GM19468 (cell line): ENCODE data around the gene GPC3.
"Not testable (repeated sequence)": the region's sequence is repeated elsewhere in the genome, so short reads cannot be mapped to it uniquely, and the experiment has no call there.

Experiments used
- ATAC-seq: cut with Tn5 transposase; IDR thresholded peaks from one replicate; pipeline ENCODE4 v1.9.1; 2021; ENCODE audit warnings: mild to moderate bottlenecking, moderate library complexity, moderate number of reproducible peaks; ENCODE audit not compliant: unreplicated experiment; ENCODE audit errors: extremely low read depth

GPC3 gene

GRCh38 chrX:133907606-133908005 lies 77.8 kb downstream of the GPC3 start:
- no peak for ATAC-seq

- no peak for ATAC-seq
These were observed 80.1 kb downstream of the GPC3 start for GRCh38 chrX:133905305-133905704.

GRCh38 chrX:133897593-133898163 lies 87.7 kb downstream of the GPC3 start:
- no peak for ATAC-seq

- ATAC-seq: no peak
These were observed 93.1 kb downstream of the GPC3 start for GRCh38 chrX:133892337-133892736.

- ATAC-seq: no peak
These were observed 96.4 kb downstream of the GPC3 start for GRCh38 chrX:133888984-133889383.

- not testable (repeated sequence) for ATAC-seq
These were observed 97.3 kb downstream of the GPC3 start for GRCh38 chrX:133888084-133888483.

- no peak for ATAC-seq
These were observed 100.7 kb downstream of the GPC3 start for GRCh38 chrX:133884430-133885394.

GRCh38 chrX:133881893-133882292 lies 103.5 kb downstream of the GPC3 start:
- no peak for ATAC-seq

- ATAC-seq: no peak
These were observed 104.4 kb downstream of the GPC3 start for GRCh38 chrX:133881007-133881406.

- no peak for ATAC-seq
These were observed 105.4 kb downstream of the GPC3 start for GRCh38 chrX:133880032-133880443.

- ATAC-seq: no peak
These were observed 106.7 kb downstream of the GPC3 start for GRCh38 chrX:133878710-133879109.

GRCh38 chrX:133876646-133877045 lies 108.7 kb downstream of the GPC3 start:
- no peak for ATAC-seq

- ATAC-seq: no peak
These were observed 116.1 kb downstream of the GPC3 start for GRCh38 chrX:133869270-133869669.

GRCh38 chrX:133868682-133869081 lies 116.7 kb downstream of the GPC3 start:
- no peak for ATAC-seq

- ATAC-seq: no peak
These were observed 117.1 kb downstream of the GPC3 start for GRCh38 chrX:133868250-133868649.

- no peak for ATAC-seq
These were observed 119.5 kb downstream of the GPC3 start for GRCh38 chrX:133865761-133866471.

- no peak for ATAC-seq
These were observed 121.2 kb downstream of the GPC3 start for GRCh38 chrX:133864236-133864635.

- no peak for ATAC-seq
These were observed 125.5 kb downstream of the GPC3 start for GRCh38 chrX:133859860-133860259.

- no peak for ATAC-seq
These were observed 126.1 kb downstream of the GPC3 start for GRCh38 chrX:133859336-133859735.

- no peak for ATAC-seq
These were observed 127.6 kb downstream of the GPC3 start for GRCh38 chrX:133857640-133858269.
